GM19193 (cell line): Measurements from ENCODE around the gene PLCG1.

ENCODE experiments used
- POLR2A ChIP-seq: IDR thresholded peaks from 4 replicates; pipeline ENCODE4 v1.6.1; 2011; ENCODE audit not compliant: insufficient read depth, insufficient read length; ENCODE audit errors: extremely low read depth

PLCG1 gene

DNA sequence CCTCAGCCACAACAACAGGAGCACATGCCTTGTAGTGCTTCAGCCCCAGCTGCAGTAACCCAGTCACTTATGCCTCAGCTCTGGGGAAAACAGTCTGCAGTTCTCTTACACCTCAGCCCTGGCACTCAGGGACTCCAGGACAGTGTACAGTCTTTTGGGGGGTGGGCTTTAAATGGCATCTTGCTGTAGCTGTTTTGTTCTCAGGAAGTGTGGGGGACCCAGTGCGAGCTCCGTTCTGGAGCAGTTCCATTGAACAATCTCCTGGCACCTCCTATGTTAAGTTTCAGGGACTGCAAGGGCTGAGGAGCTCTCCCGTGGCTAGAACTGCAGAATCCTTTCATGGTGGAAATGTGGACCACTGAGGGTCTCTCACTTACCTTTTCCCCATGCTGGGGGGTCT is 55.2 kb downstream of the PLCG1 start:
- no peak for TF ChIP-seq POLR2A

DNA sequence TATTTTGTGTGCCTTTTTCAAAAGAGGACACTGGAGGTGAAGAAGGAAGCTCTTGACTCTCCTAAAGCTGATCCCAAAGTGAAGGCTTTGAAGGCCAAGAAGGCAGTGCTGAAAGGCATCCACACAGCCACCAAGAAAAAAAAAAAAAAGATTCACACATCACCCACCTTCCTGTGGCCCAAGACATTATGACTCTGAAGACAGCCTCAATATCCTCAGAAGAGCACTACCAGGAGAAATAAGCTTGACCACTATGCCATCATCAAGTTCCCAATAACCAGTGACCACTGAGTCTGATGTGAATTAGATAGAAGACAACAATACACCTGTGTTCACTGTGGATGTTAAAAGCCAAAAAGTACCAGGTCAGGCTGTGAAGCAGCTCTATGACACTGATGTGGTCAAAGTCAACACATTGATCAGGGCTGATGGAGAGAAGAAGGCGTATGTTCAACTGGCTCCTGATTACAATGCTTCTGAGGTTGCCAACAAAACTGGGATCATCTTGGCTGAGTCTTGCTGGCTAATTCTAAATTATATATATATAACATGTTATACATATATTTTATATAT is 59.4 kb downstream of the PLCG1 start:
- no peak for TF ChIP-seq POLR2A

DNA sequence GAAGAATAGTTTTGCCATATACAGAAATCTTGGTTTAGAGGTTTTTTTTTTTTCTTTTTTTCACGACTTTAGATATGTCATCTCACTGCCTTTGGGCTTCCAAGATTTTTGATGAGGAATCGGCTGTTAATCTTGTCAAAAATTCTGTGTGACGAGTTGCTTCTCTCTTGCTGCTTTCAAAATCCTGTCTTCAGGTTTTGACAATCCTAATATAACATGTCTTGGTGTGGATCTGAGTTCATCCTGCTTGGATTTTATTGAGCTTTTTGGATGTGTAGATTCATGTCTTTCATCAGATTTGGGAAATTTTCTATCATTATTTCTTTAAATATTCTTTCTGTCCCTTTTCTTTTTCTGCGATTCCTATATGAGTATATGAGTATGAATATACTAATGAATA is 61.1 kb downstream of the PLCG1 start:
- no peak for TF ChIP-seq POLR2A

DNA sequence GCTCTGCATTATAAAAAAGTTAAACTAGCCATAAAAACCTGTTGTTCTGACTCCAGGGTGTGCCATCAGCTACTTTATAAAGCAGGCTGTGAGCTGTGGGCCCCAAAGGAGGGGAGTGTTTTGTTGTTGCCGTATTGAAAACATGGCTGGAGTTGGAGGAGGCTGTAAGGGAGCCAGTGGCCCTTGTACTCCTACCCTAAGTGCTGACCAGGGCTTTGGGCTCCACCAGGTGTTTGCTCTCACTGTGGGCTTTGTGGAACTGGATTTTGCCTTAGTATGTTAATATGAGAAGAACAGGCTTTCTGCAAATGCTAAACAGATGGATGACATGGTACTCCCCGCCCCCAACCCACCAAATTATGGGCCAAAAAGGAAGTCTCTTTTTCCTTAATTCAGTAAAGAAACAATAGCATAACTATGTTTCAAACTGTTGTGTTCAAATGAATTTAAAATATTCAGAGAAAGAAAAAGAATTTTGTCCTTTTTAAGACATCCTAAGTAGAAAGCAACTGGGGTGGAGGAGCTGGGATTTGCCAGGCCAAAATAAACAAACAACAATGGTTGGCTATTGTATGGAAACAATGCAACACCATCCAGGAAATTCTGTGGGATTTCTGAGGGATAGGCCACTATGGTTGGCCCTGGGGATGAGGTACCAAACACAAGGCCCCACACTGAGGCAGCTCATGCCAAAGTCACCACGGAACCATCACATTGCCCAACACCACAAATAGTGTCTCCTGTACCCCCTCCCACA is 63.3 kb downstream of the PLCG1 start:
- TF ChIP-seq POLR2A = no peak

DNA sequence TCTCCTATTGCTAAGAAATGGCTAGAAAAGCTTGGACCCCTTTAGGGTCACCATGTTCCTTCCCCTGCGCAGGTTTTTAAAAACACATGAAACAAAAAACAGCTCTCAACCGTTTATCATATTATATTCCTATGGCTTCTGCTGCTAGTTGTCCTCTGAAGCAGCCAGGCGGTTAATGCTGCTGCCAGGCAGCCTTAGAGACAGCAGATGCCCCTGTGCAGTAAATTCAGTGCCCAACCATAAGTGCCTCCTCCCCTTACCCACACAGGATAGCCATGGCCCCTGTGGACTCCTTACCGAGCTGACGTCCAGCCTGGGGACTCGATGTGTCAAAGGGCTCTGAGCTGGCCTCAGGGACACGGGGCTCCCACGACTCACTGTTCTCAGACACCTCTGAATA is 64.4 kb downstream of the PLCG1 start:
- TF ChIP-seq POLR2A = no peak

DNA sequence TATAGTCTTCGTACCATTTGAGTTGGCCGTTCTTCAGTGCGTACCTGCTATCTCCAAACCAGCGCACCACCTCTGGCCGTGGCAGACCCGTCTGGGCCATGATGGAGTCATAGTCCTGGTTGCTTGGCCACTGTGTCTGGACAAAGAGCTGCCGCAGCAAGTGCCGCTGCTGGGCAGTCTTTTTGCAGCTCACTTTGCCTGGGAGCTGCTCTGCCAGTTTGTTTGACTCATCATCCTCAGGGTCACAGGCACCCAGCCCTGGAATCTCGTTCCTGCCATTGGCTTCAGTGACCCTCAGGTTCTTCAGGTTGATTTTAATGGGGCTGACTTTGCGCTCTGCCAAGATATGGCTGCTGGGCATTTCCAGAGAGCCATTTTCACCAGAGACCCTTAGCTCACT is 65.1 kb downstream of the PLCG1 start:
- no peak for TF ChIP-seq POLR2A

DNA sequence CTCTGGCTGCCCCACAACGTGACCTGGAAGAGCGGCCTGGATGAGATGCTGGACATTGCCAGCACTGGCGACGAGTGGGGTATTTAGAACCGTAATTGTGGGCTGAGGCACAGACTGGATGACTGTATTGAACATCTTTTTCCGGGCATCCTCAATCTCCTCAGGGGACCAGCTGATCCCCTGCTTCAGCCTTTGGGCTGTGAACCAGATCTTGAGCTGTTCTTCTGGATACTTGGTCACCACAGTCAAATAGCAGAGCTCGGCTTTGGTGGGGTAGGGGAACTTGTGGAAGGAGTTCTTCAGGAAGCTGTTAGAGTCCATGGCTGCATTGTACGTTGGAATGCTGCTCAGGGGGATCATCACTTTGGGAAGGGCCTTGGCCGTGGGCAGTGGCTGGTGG is 66.3 kb downstream of the PLCG1 start:
- no peak for TF ChIP-seq POLR2A

DNA sequence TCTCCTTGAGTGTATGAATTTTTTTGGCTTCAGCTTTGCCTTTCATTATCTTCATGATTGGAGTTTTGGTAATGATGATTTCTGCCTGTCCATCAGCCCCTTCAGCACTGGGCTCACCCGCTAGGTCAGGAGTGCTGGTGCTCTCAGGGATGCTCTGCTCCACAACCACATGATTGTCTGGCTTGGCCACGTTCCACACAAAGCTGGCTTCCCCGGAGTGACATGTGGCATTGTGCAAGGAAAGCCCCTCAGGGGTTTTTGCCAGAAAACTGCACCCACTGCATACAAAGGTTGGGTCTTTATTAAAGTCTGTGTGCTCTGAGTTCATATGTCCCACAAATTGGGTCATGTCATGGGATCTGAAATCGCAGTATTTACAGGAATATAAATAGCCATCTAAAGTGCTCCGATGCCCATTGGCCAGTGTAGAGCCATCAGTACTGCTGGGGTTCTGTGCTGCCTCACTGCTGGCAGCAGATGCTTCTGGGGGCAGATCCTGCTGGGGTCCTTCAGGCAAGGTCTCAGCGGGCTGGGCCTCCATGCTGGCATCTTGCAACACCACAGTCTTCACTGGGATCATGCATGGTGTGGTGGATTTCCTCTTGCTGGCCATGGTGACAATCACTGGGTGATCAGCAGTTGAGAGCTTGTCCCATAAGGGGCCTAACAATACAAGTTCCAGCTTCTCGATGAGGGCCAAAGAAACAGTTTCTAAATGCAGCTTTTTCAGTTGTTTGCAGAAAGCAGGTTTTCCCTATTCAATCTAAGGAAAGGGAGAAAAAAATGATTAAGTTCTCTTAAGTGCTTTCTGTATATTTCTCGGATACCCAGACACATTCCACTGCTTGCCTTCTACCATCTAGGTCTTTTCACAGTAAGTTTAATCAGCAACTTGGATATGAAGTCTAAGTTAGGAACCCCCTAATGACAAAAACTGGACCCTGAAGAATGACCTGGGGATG is 67.2 kb downstream of the PLCG1 start:
- TF ChIP-seq POLR2A = no peak

DNA sequence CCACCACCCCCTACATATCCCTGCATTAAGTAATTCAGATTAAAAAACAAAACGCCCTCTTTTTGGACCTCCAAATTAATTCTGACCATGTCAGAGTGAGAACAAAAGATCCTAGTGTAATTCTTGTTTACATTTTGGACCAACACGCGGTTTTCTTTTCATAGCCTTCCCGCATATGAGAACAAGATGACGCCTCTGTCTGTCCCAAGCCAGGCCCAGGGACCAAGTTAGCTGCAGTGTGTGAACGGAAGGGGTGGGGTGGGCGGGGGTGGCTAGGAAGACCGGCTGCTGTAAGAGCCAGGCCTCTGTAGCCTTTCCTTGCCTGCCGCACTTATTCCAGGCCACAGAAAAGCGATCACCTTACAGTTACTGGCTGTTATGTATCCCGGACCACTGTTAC is 68.0 kb downstream of the PLCG1 start:
- no peak for TF ChIP-seq POLR2A

DNA sequence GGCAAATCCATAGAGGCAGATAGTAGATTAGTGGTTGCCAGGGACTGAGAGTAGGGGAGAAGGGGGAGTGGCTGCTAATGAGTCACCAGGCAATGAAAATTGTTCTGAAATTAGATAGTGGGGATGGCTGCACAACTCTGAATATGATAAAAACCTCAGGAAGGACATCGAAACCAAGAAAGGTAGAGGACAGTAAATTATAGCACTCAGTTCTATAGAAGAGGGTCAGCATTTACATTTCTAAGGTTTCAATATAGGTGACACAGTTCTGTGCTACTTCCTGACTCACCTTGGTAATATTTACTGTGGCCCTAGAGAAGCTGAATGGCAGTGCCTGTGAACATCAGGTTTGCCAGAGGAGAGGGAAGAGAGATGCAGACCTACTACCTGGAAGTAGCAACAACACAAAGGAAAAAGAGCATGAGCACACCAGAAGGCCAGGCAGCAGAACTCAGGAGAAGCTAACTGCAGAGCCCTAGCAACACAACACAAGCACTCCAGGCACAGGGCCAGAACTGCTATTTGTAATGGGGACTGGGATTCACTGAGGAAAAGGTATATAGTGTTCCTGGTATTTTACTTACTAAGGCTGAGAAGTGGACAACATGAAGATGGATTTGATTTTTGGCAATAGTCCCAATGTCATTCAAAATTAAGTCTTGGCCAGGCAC is 75.9 kb downstream of the PLCG1 start:
- TF ChIP-seq POLR2A = no peak

DNA sequence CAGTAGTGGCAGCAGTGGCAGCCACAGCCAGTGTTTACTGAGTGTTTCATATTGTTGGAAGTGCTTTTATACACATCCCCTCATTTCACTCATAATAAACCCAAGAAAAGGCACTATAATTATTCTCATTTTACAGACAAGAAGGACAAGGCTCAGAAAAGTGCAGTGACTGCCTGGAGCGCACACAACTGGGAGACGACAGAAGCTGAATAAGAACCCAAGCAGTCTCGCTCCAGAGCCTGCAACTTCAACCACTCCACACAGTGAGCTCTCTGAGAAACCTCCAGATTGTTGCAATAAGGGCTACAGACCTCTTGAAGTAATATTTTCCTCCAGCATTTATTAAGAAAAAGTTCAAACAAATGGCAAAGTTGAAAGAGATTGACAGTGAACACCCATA is 76.9 kb downstream of the PLCG1 start:
- no peak for TF ChIP-seq POLR2A

DNA sequence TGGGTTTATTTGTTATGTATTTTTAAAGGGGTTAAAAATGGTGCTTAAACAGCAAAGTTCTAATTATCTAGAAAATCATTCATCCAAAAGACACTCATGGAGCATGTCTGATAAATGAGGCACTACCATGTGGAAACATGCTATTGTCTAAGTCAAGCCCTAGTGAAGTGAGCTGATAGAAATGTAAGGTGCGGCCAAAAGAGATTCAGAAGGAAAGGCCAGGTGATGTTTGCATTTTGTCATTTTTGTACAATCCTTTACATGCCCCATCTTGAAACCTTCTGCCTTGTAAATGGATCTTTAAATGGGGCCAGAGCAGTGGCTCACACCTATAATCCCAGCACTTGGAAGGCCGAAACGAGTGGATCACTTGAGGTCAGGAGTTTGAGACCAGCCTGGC is 77.3 kb downstream of the PLCG1 start:
- TF ChIP-seq POLR2A = no peak

DNA sequence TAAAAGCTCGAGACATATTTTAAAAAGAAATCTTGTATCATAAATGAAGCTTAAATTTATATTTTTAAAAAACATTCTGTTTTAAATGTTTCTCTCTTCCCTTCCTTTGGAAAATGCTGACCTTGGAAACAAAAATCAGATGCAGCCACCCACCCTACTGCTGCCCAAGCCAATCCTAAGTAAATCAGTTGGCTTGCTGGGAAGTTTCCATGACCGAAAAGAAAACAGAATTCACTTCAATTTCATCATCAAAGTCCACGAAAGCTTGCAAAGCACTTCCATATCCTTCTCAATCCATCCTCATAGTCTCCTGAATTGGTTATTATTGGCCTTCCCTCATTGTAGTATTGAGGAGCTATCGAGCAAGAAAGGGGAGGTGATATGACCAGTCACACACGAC is 80.1 kb downstream of the PLCG1 start:
- TF ChIP-seq POLR2A = no peak

DNA sequence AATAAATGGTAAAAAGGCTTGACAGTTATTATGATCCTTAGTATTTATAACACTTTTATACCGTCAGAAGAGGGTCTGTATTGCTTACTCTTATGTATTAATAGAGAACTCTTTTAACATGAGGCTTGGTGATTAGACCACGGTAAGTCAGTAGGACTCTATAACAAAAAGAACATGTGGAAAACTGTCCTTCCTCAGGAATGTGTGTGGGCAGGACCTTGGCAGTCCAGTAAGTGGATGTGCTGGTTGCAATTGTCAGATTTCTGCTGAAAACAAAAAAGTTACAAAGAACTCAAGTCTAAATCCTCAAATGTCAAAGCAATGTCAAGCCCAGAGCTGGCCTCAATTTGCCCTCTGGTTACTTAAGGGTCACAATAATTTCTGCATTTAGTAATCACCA is 81.1 kb downstream of the PLCG1 start:
- TF ChIP-seq POLR2A = no peak

DNA sequence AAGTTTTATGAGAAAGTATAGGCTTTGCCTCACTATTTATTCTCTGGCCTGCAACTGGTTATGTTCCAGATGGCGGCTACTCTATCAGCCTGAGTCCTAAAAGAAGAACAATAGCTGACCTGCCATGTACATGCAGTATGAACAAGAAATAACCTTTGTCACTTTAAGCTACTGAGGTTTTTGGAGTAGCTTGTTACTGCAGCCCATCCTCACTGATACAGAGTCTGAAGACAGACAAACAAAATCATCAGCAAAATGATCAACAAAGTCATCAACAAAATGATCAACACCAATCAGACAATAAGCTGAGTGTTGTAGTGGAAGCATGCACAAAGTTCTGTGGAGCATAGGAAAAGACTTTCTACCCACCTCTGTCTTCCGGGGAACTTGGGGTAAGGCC is 82.5 kb downstream of the PLCG1 start:
- TF ChIP-seq POLR2A = no peak
